Glutamatergic neuron (in vitro differentiated cells): ENCODE measurements around the gene SLC5A1. TPM values are rescaled to one million over a fixed set of nuclear protein-coding genes. Genes with fewer than 3 reads are reported as not detected.

Experiments used
- DNase-seq: peaks from one replicate; pipeline ENCODE4 v3.0.0; 2022
- H3K27ac Mint-ChIP-seq: one replicate; pipeline ENCODE4 v1.8.0; 2020; ENCODE audit warnings: mild to moderate bottlenecking, mixed read lengths, inconsistent platforms; ENCODE audit not compliant: unreplicated experiment
- H3K27me3 Mint-ChIP-seq: one replicate; pipeline ENCODE4 v1.8.0; 2020; ENCODE audit warnings: mild to moderate bottlenecking, moderate library complexity, mixed read lengths, inconsistent platforms; ENCODE audit not compliant: unreplicated experiment
- H3K36me3 Mint-ChIP-seq: one replicate; pipeline ENCODE4 v1.8.0; 2020; ENCODE audit warnings: mild to moderate bottlenecking, mixed read lengths, inconsistent platforms; ENCODE audit not compliant: unreplicated experiment
- H3K4me1 Mint-ChIP-seq: one replicate; pipeline ENCODE4 v1.8.0; 2020; ENCODE audit warnings: mild to moderate bottlenecking, low read depth, mixed read lengths, inconsistent platforms; ENCODE audit not compliant: unreplicated experiment
- H3K4me3 Mint-ChIP-seq: one replicate; pipeline ENCODE4 v1.8.0; 2020; ENCODE audit warnings: mild to moderate bottlenecking, mixed read lengths, inconsistent platforms; ENCODE audit not compliant: unreplicated experiment
- H3K9me3 Mint-ChIP-seq: one replicate; pipeline ENCODE4 v1.8.0; 2020; ENCODE audit warnings: mild to moderate bottlenecking, moderate library complexity, mixed read lengths, inconsistent platforms; ENCODE audit not compliant: unreplicated experiment
- total RNA-seq: library from RNA; stranded (reverse); fragmentation: NEBNext Ultra II Directional; extraction: Animal tissue kit (Norgen Biotek cat#: 25700); gene quantifications from one replicate; pipeline ENCODE4 v1.2.1, GENCODE V29; 2021; ENCODE audit not compliant: unreplicated experiment
- TF ChIP-seq, protein P1 (sequence below): fragments of 200-600 bp; sonication (generic); IDR thresholded peaks from one replicate; pipeline ENCODE4 v1.5.0; 2021; ENCODE audit not compliant: partially characterized antibody, unreplicated experiment

Gene SLC5A1
- total RNA-seq, 1 donor from 2014 or later, result not detected

DNA sequence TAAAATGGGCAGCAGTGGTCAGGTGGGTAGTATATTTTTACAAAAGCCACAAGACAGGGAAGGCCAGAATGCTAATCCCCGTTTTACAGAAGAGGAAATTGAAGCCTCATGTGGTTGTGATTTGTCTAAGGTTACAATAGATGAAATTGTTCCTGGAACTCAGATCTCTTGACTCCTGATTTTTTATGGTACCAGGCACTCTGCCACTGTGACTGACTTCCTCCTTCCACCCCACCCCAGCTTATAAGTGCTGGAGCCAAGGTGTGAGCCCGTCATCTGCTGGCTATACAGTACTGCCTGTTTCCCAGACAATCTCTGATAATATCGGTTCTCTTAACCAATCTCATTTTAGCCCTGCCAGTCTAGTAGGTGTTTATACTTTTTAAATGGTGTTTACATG is 1.9 kb downstream of the SLC5A1 start:
- no peaks in the 10 kb centered on the region for H3K4me1 Mint-ChIP-seq
- H3K9me3 Mint-ChIP-seq, result no peaks in the 10 kb centered on the region
- DNase-seq, result no peak
- no peaks in the 10 kb centered on the region for H3K36me3 Mint-ChIP-seq
- no peak overlapping the region for H3K4me3 Mint-ChIP-seq
- no peak overlapping the region for H3K27ac Mint-ChIP-seq
- H3K27me3 Mint-ChIP-seq, result peaks cover 3% of the 10 kb centered on the region
- TF ChIP-seq, protein P1, sequence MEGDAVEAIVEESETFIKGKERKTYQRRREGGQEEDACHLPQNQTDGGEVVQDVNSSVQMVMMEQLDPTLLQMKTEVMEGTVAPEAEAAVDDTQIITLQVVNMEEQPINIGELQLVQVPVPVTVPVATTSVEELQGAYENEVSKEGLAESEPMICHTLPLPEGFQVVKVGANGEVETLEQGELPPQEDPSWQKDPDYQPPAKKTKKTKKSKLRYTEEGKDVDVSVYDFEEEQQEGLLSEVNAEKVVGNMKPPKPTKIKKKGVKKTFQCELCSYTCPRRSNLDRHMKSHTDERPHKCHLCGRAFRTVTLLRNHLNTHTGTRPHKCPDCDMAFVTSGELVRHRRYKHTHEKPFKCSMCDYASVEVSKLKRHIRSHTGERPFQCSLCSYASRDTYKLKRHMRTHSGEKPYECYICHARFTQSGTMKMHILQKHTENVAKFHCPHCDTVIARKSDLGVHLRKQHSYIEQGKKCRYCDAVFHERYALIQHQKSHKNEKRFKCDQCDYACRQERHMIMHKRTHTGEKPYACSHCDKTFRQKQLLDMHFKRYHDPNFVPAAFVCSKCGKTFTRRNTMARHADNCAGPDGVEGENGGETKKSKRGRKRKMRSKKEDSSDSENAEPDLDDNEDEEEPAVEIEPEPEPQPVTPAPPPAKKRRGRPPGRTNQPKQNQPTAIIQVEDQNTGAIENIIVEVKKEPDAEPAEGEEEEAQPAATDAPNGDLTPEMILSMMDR, result no peak

DNA sequence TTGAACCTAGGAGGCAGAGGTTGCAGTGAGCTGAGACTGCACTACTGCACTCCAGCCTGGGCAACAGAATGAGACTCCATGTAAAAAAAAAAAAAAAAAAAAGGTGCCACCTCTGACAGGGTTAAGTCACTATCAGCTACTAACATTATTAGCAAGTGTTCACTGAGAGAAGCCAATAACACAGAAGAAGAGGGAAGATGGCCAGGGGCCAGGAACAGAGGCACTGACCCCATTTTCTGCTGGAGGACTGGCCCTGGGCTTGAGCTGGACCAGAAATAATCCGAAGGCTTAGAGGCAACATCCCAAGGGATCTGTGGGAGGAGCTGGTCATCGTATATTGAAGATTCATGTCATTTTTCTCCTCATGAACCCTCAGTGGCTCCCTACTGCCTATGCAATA is 5.0 kb downstream of the SLC5A1 start:
- H3K27ac Mint-ChIP-seq, result no peak overlapping the region
- no peaks in the 10 kb centered on the region for H3K4me1 Mint-ChIP-seq
- H3K9me3 Mint-ChIP-seq, result no peaks in the 10 kb centered on the region
- DNase-seq, result no peak
- no peak overlapping the region for H3K4me3 Mint-ChIP-seq
- peaks cover 1% of the 10 kb centered on the region for H3K27me3 Mint-ChIP-seq
- H3K36me3 Mint-ChIP-seq, result no peaks in the 10 kb centered on the region
- TF ChIP-seq, protein P1, result no peak

DNA sequence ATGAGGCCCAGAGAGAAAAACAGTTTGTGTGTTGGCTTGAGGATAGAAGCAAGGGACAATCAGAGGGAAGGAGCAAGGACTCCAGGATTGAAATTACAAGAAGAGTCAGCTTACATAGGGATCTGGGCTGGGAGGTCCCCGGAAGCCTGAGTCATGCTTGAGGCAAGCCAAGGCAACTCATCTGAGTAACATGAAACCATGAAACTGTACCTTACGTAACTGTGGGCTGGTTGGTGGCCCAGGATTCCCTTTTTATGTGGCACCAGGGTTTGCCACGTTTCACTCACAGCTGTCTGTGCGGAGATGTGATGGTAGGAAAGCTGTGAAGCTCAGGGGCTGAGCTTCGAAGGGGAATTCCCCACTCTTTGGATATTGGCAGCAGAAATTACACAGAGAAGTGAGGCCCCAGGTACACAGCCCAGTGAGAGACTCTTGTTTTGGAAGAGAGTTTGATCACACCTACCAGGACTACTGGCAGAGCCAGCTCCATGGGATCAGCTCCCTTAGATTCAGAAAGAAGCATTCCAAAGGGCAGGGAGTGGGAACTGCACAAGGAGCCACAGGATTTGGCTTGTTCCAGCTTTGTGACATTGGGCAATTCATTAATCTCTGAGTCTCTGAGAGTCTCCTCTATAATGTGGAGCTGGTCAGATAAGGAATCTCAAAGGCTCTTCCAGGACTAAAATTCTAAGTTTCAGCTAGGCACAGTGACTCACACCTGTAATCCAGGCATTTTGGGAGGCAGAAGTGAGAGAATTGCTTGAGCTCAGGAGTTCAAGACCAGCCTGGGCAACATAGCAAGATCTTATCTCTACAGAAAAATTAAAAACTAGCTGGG is 7.8 kb downstream of the SLC5A1 start:
- no peaks in the 10 kb centered on the region for H3K4me1 Mint-ChIP-seq
- no peak overlapping the region for H3K4me3 Mint-ChIP-seq
- DNase-seq, result no peak
- no peaks in the 10 kb centered on the region for H3K27me3 Mint-ChIP-seq
- no peaks in the 10 kb centered on the region for H3K36me3 Mint-ChIP-seq
- H3K9me3 Mint-ChIP-seq, result no peaks in the 10 kb centered on the region
- TF ChIP-seq, protein P1, result no peak
- no peak overlapping the region for H3K27ac Mint-ChIP-seq

DNA sequence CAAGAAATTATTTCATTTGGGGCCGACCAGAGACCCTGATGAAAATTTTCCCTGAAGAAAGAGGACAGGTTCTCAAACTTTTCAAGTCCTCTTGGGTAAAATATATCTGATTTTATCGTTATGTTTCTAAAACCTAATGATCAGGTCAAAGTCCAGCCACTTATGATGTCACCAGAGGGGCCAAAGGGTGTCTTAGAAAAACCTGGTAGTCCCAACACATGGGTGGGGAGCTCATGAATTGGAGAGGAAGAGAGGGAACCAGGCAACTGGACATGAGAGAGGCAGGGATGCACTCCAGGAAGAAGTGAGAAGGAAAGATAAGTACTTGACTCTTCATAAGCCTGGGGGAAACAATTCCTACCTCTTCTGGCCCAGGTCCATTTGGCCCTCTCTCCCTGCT is 9.2 kb downstream of the SLC5A1 start:
- Mint-ChIP-seq H3K27me3 (no peaks in the 10 kb centered on the region), H3K4me3 (no peak overlapping the region), H3K4me1 (no peaks in the 10 kb centered on the region), H3K9me3 (no peaks in the 10 kb centered on the region), H3K27ac (no peak overlapping the region), H3K36me3 (no peaks in the 10 kb centered on the region)
- TF ChIP-seq, protein P1, result no peak
- DNase-seq, result no peak
